Epidermal melanocyte (primary cell): Measurements from ENCODE around the gene KRT6B.
"Not testable (repeated sequence)": the region's sequence is repeated elsewhere in the genome, so short reads cannot be mapped to it uniquely, and the experiment has no call there.

Experiments
- DNase-seq: peaks from one replicate; pipeline ENCODE4 v3.0.0; 2011; ENCODE audit warnings: low spot score; ENCODE audit not compliant: insufficient read length

The KRT6B gene

GRCh38 chr12:52469853-52470252 lies 17.9 kb upstream of the KRT6B start:
- no peak for DNase-seq

- no peak for DNase-seq
Measured at GRCh38 chr12:52464897-52465296, 13.0 kb upstream of the KRT6B start.

- DNase-seq: no peak
Measured at GRCh38 chr12:52461693-52462092, 9.7 kb upstream of the KRT6B start.

GRCh38 chr12:52458861-52459260 lies 6.9 kb upstream of the KRT6B start:
- DNase-seq: no peak

GRCh38 chr12:52455821-52456220 lies 3.9 kb upstream of the KRT6B start:
- no peak for DNase-seq

- DNase-seq: no peak
Measured at GRCh38 chr12:52454411-52455201, 2.7 kb upstream of the KRT6B start.

- DNase-seq: no peak
Measured at GRCh38 chr12:52448228-52448627, 3.7 kb downstream of the KRT6B start.

- not testable (repeated sequence) for DNase-seq
Measured at GRCh38 chr12:52447196-52447595, 4.8 kb downstream of the KRT6B start.

- no peak for DNase-seq
Measured at GRCh38 chr12:52446367-52447045, 5.4 kb downstream of the KRT6B start.

GRCh38 chr12:52445876-52446275 lies 6.1 kb downstream of the KRT6B start:
- no peak for DNase-seq

- DNase-seq: no peak
Measured at GRCh38 chr12:52444647-52445595, 7.0 kb downstream of the KRT6B start.

GRCh38 chr12:52443966-52444365 lies 8.0 kb downstream of the KRT6B start:
- DNase-seq: no peak

- no peak for DNase-seq
Measured at GRCh38 chr12:52442600-52443061, 9.3 kb downstream of the KRT6B start.

- DNase-seq: no peak
Measured at GRCh38 chr12:52441320-52441911, 10.5 kb downstream of the KRT6B start.

- no peak for DNase-seq
Measured at GRCh38 chr12:52440821-52441319, 11.1 kb downstream of the KRT6B start.

- no peak for DNase-seq
Measured at GRCh38 chr12:52439845-52440244, 12.1 kb downstream of the KRT6B start.

- DNase-seq: no peak
Measured at GRCh38 chr12:52439420-52439819, 12.5 kb downstream of the KRT6B start.

GRCh38 chr12:52438305-52439301 lies 13.3 kb downstream of the KRT6B start:
- no peak for DNase-seq

GRCh38 chr12:52437508-52437907 lies 14.4 kb downstream of the KRT6B start:
- no peak for DNase-seq
